ENCODE results near the gene PPP2CA. TPM values are rescaled to one million over a fixed set of nuclear protein-coding genes. Genes with fewer than 3 reads are reported as not detected.

Gene PPP2CA
- total and polyA plus RNA-seq, 5 donors from 2014 or later, result 221 to 276 (median 233) TPM

- ATAC-seq (ENCODE audit: low read depth in 2 of 2) (no peak), DNase-seq (no peak)
- H3K27me3 Mint-ChIP-seq, result no peaks in the 10 kb centered on the region
- no peaks in the 10 kb centered on the region for H3K27me3 ChIP-seq (ENCODE audit: control insufficient read depth, insufficient read depth, low read length)
- H3K4me1 Mint-ChIP-seq, result peaks cover 35 to 62% (median 49%) of the 10 kb centered on the region in 4 donors
- H3K27ac Mint-ChIP-seq, result no peak overlapping the region
- H3K4me3 ChIP-seq (ENCODE audit: low read depth, low read length), result peak overlapping the region; percentile 22
- peaks cover 32% of the 10 kb centered on the region for H3K4me1 ChIP-seq (ENCODE audit: control insufficient read depth, insufficient read depth, low read length, poor library complexity, severe bottlenecking)
- no peaks in the 10 kb centered on the region for H3K9me3 Mint-ChIP-seq
- peaks cover 32% of the 10 kb centered on the region for H3K36me3 ChIP-seq (ENCODE audit: control insufficient read depth, insufficient read depth, low read length)
- peak overlapping the region; percentile 28 for H3K27ac ChIP-seq (ENCODE audit: insufficient read depth, low read length, poor library complexity, severe bottlenecking)
- H3K4me3 Mint-ChIP-seq, result no peak overlapping the region
- peaks cover 22% of the 10 kb centered on the region for H3K36me3 Mint-ChIP-seq
- H3K9me3 ChIP-seq (ENCODE audit: control insufficient read depth in 2 of 2, low read length in 2 of 2), result no peaks in the 10 kb centered on the region
Observed at GRCh38 chr5:134207696-134208095, 18.2 kb downstream of the PPP2CA start.

GRCh38 chr5:134206627-134207160, 19.2 kb downstream of the PPP2CA start:
- H3K36me3 ChIP-seq (ENCODE audit: control insufficient read depth, insufficient read depth, low read length), result peaks cover 42% of the 10 kb centered on the region
- no peaks in the 10 kb centered on the region for H3K9me3 ChIP-seq (ENCODE audit: control insufficient read depth in 2 of 2, low read length in 2 of 2)
- Mint-ChIP-seq H3K4me1 (peaks cover 35 to 54% (median 44%) of the 10 kb centered on the region in 4 donors), H3K27ac (no peak overlapping the region), H3K4me3 (no peak overlapping the region), H3K27me3 (no peaks in the 10 kb centered on the region), H3K9me3 (no peaks in the 10 kb centered on the region), H3K36me3 (peaks cover 26% of the 10 kb centered on the region)
- peaks cover 24% of the 10 kb centered on the region for H3K4me1 ChIP-seq (ENCODE audit: control insufficient read depth, insufficient read depth, low read length, poor library complexity, severe bottlenecking)
- no peaks in the 10 kb centered on the region for H3K27me3 ChIP-seq (ENCODE audit: control insufficient read depth, insufficient read depth, low read length)
- ATAC-seq (ENCODE audit: low read depth in 2 of 2) (no peak), DNase-seq (no peak)
- no peak overlapping the region for H3K27ac ChIP-seq (ENCODE audit: insufficient read depth, low read length, poor library complexity, severe bottlenecking)
- no peak overlapping the region for H3K4me3 ChIP-seq (ENCODE audit: low read depth, low read length)

GRCh38 chr5:134204575-134204974, 21.3 kb downstream of the PPP2CA start:
- H3K36me3 Mint-ChIP-seq, result peaks cover 36% of the 10 kb centered on the region
- H3K36me3 ChIP-seq (ENCODE audit: control insufficient read depth, insufficient read depth, low read length), result peaks cover 63% of the 10 kb centered on the region
- H3K27me3 Mint-ChIP-seq, result no peaks in the 10 kb centered on the region

GRCh38 chr5:134203630-134204029, 22.2 kb downstream of the PPP2CA start:
- no peak overlapping the region for H3K4me3 ChIP-seq (ENCODE audit: low read depth, low read length)
- H3K9me3 ChIP-seq (ENCODE audit: control insufficient read depth in 2 of 2, low read length in 2 of 2), result no peaks in the 10 kb centered on the region
- H3K36me3 ChIP-seq (ENCODE audit: control insufficient read depth, insufficient read depth, low read length), result peaks cover 72% of the 10 kb centered on the region
- H3K4me1 ChIP-seq (ENCODE audit: control insufficient read depth, insufficient read depth, low read length, poor library complexity, severe bottlenecking), result peaks cover 9% of the 10 kb centered on the region
- no peak for ATAC-seq (ENCODE audit: low read depth in 2 of 2)
- peaks cover 24 to 32% (median 30%) of the 10 kb centered on the region in 4 donors for H3K4me1 Mint-ChIP-seq
- peaks cover 45% of the 10 kb centered on the region for H3K36me3 Mint-ChIP-seq
- H3K27me3 Mint-ChIP-seq, result no peaks in the 10 kb centered on the region
- no peak overlapping the region for H3K27ac ChIP-seq (ENCODE audit: insufficient read depth, low read length, poor library complexity, severe bottlenecking)
- no peaks in the 10 kb centered on the region for H3K9me3 Mint-ChIP-seq
- no peak for DNase-seq
- no peaks in the 10 kb centered on the region for H3K27me3 ChIP-seq (ENCODE audit: control insufficient read depth, insufficient read depth, low read length)
- no peak overlapping the region for H3K4me3 Mint-ChIP-seq
- no peak overlapping the region for H3K27ac Mint-ChIP-seq

More at GRCh38 chr5:134204575-134204974, 21.3 kb downstream of the PPP2CA start:
- Histone ChIP-seq H3K4me1 (ENCODE audit: control insufficient read depth, insufficient read depth, low read length, poor library complexity, severe bottlenecking) (peaks cover 9% of the 10 kb centered on the region), H3K27me3 (ENCODE audit: control insufficient read depth, insufficient read depth, low read length) (no peaks in the 10 kb centered on the region), H3K9me3 (ENCODE audit: control insufficient read depth in 2 of 2, low read length in 2 of 2) (no peaks in the 10 kb centered on the region), H3K27ac (ENCODE audit: insufficient read depth, low read length, poor library complexity, severe bottlenecking) (no peak overlapping the region), H3K4me3 (ENCODE audit: low read depth, low read length) (no peak overlapping the region)
- H3K9me3 Mint-ChIP-seq, result no peaks in the 10 kb centered on the region
- ATAC-seq (ENCODE audit: low read depth in 2 of 2) (no peak), DNase-seq (no peak)
- peak overlapping the region in 1 of 3 donors; percentile 42 for H3K27ac Mint-ChIP-seq
- H3K4me1 Mint-ChIP-seq, result peaks cover 33 to 40% (median 38%) of the 10 kb centered on the region in 4 donors
- H3K4me3 Mint-ChIP-seq, result no peak overlapping the region

GRCh38 chr5:134195666-134196065, 30.2 kb downstream of the PPP2CA start:
- H3K27me3 Mint-ChIP-seq, result no peaks in the 10 kb centered on the region
- no peaks in the 10 kb centered on the region for H3K27me3 ChIP-seq (ENCODE audit: control insufficient read depth, insufficient read depth, low read length)
- ATAC-seq (ENCODE audit: low read depth in 2 of 2), result no peak
- no peak overlapping the region for H3K4me3 Mint-ChIP-seq
- no peaks in the 10 kb centered on the region for H3K9me3 ChIP-seq (ENCODE audit: control insufficient read depth in 2 of 2, low read length in 2 of 2)
- peaks cover 32% of the 10 kb centered on the region for H3K36me3 Mint-ChIP-seq
- no peak for DNase-seq
- H3K27ac Mint-ChIP-seq, result no peak overlapping the region
- H3K4me3 ChIP-seq (ENCODE audit: low read depth, low read length), result no peak overlapping the region
- H3K27ac ChIP-seq (ENCODE audit: insufficient read depth, low read length, poor library complexity, severe bottlenecking), result no peak overlapping the region
- H3K36me3 ChIP-seq (ENCODE audit: control insufficient read depth, insufficient read depth, low read length), result peaks cover 45% of the 10 kb centered on the region
- H3K9me3 Mint-ChIP-seq, result no peaks in the 10 kb centered on the region
- H3K4me1 Mint-ChIP-seq, result peaks cover 0 to 20% (median 10%) of the 10 kb centered on the region in 4 donors
- no peaks in the 10 kb centered on the region for H3K4me1 ChIP-seq (ENCODE audit: control insufficient read depth, insufficient read depth, low read length, poor library complexity, severe bottlenecking)

GRCh38 chr5:134189031-134189430, 36.8 kb downstream of the PPP2CA start:
- no peak overlapping the region for H3K4me3 ChIP-seq (ENCODE audit: low read depth, low read length)
- Mint-ChIP-seq H3K27me3 (peaks cover 2% of the 10 kb centered on the region), H3K4me3 (no peak overlapping the region), H3K36me3 (no peaks in the 10 kb centered on the region), H3K9me3 (peaks cover 0 to 2% (median 0%) of the 10 kb centered on the region in 7 donors), H3K27ac (no peak overlapping the region), H3K4me1 (peaks cover 0 to 10% (median 2%) of the 10 kb centered on the region in 4 donors)
- no peak overlapping the region for H3K27ac ChIP-seq (ENCODE audit: insufficient read depth, low read length, poor library complexity, severe bottlenecking)
- no peaks in the 10 kb centered on the region for H3K4me1 ChIP-seq (ENCODE audit: control insufficient read depth, insufficient read depth, low read length, poor library complexity, severe bottlenecking)
- no peaks in the 10 kb centered on the region for H3K36me3 ChIP-seq (ENCODE audit: control insufficient read depth, insufficient read depth, low read length)
- H3K27me3 ChIP-seq (ENCODE audit: control insufficient read depth, insufficient read depth, low read length), result no peaks in the 10 kb centered on the region
- no peaks in the 10 kb centered on the region for H3K9me3 ChIP-seq (ENCODE audit: control insufficient read depth in 2 of 2, low read length in 2 of 2)
- DNase-seq (no peak), ATAC-seq (ENCODE audit: low read depth in 2 of 2) (no peak)

- no peak overlapping the region for H3K27ac Mint-ChIP-seq
- Histone ChIP-seq H3K27ac (ENCODE audit: insufficient read depth, low read length, poor library complexity, severe bottlenecking) (no peak overlapping the region), H3K4me1 (ENCODE audit: control insufficient read depth, insufficient read depth, low read length, poor library complexity, severe bottlenecking) (no peaks in the 10 kb centered on the region), H3K36me3 (ENCODE audit: control insufficient read depth, insufficient read depth, low read length) (no peaks in the 10 kb centered on the region), H3K4me3 (ENCODE audit: low read depth, low read length) (no peak overlapping the region), H3K27me3 (ENCODE audit: control insufficient read depth, insufficient read depth, low read length) (no peaks in the 10 kb centered on the region), H3K9me3 (ENCODE audit: control insufficient read depth in 2 of 2, low read length in 2 of 2) (no peaks in the 10 kb centered on the region)
- no peaks in the 10 kb centered on the region for H3K36me3 Mint-ChIP-seq
- ATAC-seq (ENCODE audit: low read depth in 2 of 2), result no peak
- H3K4me3 Mint-ChIP-seq, result no peak overlapping the region
- H3K4me1 Mint-ChIP-seq, result peaks cover 0 to 10% (median 2%) of the 10 kb centered on the region in 4 donors
- peaks cover 0 to 2% (median 0%) of the 10 kb centered on the region in 7 donors for H3K9me3 Mint-ChIP-seq
- DNase-seq, result no peak
- H3K27me3 Mint-ChIP-seq, result peaks cover 4% of the 10 kb centered on the region
Observed at GRCh38 chr5:134188092-134188491, 37.8 kb downstream of the PPP2CA start.

Data from CD4-positive, CD25-positive, alpha-beta regulatory T cell (primary cell).